ENCODE results near the gene MISP. TPM values are rescaled to one million over a fixed set of nuclear protein-coding genes. Genes with fewer than 3 reads are reported as not detected.
A peak's percentile ranks its signal among the peaks of the same experiment; 100 is the strongest.

The MISP gene
- total and polyA plus RNA-seq, 9 of the 15 experiments (the other 6 are each of a cell fraction or from before 2014, with no cell fraction given) = 0.04 to 0.29 (median 0.05) TPM; not detected in 5

- TF ChIP-seq STAT5B (CRISPR knock-in tag; IDR thresholded peaks at IDR 0.05) (no peak), FOXK2 (conservative IDR thresholded peaks at IDR 0.05 in 1 of 2, IDR thresholded peaks at IDR 0.05 in 1 of 2; ENCODE audit: low read depth in 2 of 2) (no peak), STAT5A (IDR thresholded peaks at IDR 0.05; ENCODE audit: borderline replicate concordance, low read length) (no peak), TCF3 (CRISPR knock-in tag; IDR thresholded peaks at IDR 0.05) (no peak), FOXJ3 (CRISPR knock-in tag; IDR thresholded peaks at IDR 0.05) (no peak), HDAC1 (IDR thresholded peaks at IDR 0.05) (peak in 1 of 2 experiments; percentile 56; a peak in 1 of 4 replicates), ATF6 (CRISPR knock-in tag; IDR thresholded peaks at IDR 0.05) (no peak), ZNF23 (CRISPR knock-in tag; IDR thresholded peaks at IDR 0.05) (no peak), SRSF3 (IDR thresholded peaks at IDR 0.05; ENCODE audit: insufficient read depth, low read length) (no peak), SRSF7 (optimal IDR thresholded peaks at IDR 0.05; ENCODE audit: low read depth, low read length) (no peak), TAL1 (IDR thresholded peaks at IDR 0.05) (no peak), ZNF551 (CRISPR knock-in tag; IDR thresholded peaks at IDR 0.05) (no peak), CBFA2T3 (IDR thresholded peaks at IDR 0.05) (no peak), KLF16 (IDR thresholded peaks at IDR 0.05) (no peak), NR2F6 (CRISPR knock-in tag; IDR thresholded peaks at IDR 0.05) (no peak), KLF10 (CRISPR knock-in tag; IDR thresholded peaks at IDR 0.05) (no peak), PCBP1 (IDR thresholded peaks at IDR 0.05; ENCODE audit: low read depth, low read length, poor library complexity, severe bottlenecking) (no peak), HNRNPUL1 (IDR thresholded peaks at IDR 0.05; ENCODE audit: low read length) (no peak), CREBBP (IDR thresholded peaks at IDR 0.05; ENCODE audit: low read depth, low read length) (no peak), RFX1 (IDR thresholded peaks at IDR 0.05) (no peak), ZNF184 (CRISPR knock-in tag; IDR thresholded peaks at IDR 0.05) (no peak), NCOR1 (IDR thresholded peaks at IDR 0.05) (no peak), ELF1 (tag; IDR thresholded peaks at IDR 0.05) (no peak), CHD4 (IDR thresholded peaks at IDR 0.05; ENCODE audit: insufficient read depth, insufficient replicate concordance, low read depth, low read length, poor library complexity, severe bottlenecking) (peak; percentile 96), HDAC2 (IDR thresholded peaks at IDR 0.05) (peak; percentile 93), ZKSCAN1 (IDR thresholded peaks at IDR 0.05; ENCODE audit: low read depth, low read length) (0 out of 2 replicates have a peak, but pooled peaks have one; percentile 30), ZNF707 (CRISPR knock-in tag; conservative IDR thresholded peaks at IDR 0.05) (no peak)
- TF ChIP-seq, protein P1, sequence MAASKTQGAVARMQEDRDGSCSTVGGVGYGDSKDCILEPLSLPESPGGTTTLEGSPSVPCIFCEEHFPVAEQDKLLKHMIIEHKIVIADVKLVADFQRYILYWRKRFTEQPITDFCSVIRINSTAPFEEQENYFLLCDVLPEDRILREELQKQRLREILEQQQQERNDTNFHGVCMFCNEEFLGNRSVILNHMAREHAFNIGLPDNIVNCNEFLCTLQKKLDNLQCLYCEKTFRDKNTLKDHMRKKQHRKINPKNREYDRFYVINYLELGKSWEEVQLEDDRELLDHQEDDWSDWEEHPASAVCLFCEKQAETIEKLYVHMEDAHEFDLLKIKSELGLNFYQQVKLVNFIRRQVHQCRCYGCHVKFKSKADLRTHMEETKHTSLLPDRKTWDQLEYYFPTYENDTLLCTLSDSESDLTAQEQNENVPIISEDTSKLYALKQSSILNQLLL (CRISPR knock-in tag; IDR thresholded peaks at IDR 0.05; ENCODE audit: borderline replicate concordance) = no peak
- TF ChIP-seq, protein P2, sequence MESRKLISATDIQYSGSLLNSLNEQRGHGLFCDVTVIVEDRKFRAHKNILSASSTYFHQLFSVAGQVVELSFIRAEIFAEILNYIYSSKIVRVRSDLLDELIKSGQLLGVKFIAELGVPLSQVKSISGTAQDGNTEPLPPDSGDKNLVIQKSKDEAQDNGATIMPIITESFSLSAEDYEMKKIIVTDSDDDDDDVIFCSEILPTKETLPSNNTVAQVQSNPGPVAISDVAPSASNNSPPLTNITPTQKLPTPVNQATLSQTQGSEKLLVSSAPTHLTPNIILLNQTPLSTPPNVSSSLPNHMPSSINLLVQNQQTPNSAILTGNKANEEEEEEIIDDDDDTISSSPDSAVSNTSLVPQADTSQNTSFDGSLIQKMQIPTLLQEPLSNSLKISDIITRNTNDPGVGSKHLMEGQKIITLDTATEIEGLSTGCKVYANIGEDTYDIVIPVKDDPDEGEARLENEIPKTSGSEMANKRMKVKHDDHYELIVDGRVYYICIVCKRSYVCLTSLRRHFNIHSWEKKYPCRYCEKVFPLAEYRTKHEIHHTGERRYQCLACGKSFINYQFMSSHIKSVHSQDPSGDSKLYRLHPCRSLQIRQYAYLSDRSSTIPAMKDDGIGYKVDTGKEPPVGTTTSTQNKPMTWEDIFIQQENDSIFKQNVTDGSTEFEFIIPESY (CRISPR knock-in tag; IDR thresholded peaks at IDR 0.05) = no peak
Measured at GRCh38 chr19:703329-703650, 47.6 kb upstream of the MISP start (continued).
